KOPT-K1 (cell line): ENCODE results near the gene MCM7.

Experiments used
- H3K27ac ChIP-seq: fragments of 200-600 bp; sonication (generic); 2 replicates; pipeline ENCODE4 v1.5.1; 2016; ENCODE audit warnings: antibody characterized with exemption, mild to moderate bottlenecking, low read depth, low read length; ENCODE audit not compliant: poor library complexity, severe bottlenecking
- H3K36me3 ChIP-seq: fragments of 200-600 bp; sonication (generic); 2 replicates; pipeline ENCODE4 v1.5.1; 2017; ENCODE audit warnings: antibody characterized with exemption, mild to moderate bottlenecking, low read length, moderate library complexity; ENCODE audit not compliant: insufficient read depth
- H3K9me3 ChIP-seq: fragments of 200-600 bp; sonication (generic); 2 replicates; pipeline ENCODE4 v1.5.1; 2017; ENCODE audit warnings: antibody characterized with exemption, low read length, mild to moderate bottlenecking; ENCODE audit not compliant: insufficient read depth, poor library complexity, severe bottlenecking

Gene MCM7

DNA sequence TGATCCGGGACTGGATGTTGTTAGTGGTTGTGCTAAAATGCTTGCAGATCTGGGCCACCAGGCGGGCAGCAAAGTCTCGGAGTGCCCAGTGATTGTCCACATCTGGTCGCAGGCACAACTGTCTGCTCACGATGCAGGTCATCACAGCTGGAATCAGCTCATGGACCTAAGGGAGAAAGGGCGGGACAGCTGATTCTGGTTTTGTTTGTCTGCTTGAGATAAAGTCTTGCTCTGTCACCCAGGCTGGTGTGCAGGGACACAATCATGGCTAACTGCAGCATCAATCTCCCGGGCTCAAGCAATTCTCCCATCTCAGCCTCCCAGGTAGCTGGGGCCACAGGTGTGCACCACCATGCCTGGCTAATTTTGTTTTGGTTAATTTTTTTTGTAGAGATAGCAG, 10.0 kb upstream of the MCM7 start:
- no peaks in the 10 kb centered on the region for H3K9me3 ChIP-seq
- no peak overlapping the region for H3K27ac ChIP-seq
- peaks cover 97% of the 10 kb centered on the region for H3K36me3 ChIP-seq

- H3K27ac ChIP-seq: no peak overlapping the region
- H3K9me3 ChIP-seq: no peaks in the 10 kb centered on the region
- peaks cover 99% of the 10 kb centered on the region for H3K36me3 ChIP-seq
Observed at GRCh38 chr7:100109521-100110163, 8.4 kb upstream of the MCM7 start.

DNA sequence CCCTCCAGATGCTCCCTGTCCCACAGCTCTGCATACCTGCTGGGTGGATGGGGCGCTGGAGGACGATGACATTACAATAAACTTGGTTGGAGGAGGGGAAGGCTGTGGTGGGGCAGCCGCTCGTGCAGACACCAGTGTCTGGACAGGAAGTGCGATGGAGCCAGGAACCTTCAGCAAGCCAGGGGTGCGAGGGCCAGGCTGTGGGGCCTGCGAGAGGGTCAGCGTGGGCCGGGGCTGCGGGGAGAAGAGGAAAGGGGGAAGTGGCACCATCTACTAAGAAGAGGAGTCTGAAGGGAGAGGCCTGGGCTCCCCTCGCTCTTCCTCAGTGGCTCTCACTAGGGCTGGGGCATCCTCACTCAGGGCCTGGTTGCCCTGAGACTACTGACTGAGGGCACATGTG, 6.7 kb upstream of the MCM7 start:
- Histone ChIP-seq H3K9me3 (no peaks in the 10 kb centered on the region), H3K27ac (no peak overlapping the region), H3K36me3 (peaks cover 96% of the 10 kb centered on the region)

- H3K27ac ChIP-seq: no peak overlapping the region
- H3K9me3 ChIP-seq: no peaks in the 10 kb centered on the region
- H3K36me3 ChIP-seq: peaks cover 89% of the 10 kb centered on the region
Observed at GRCh38 chr7:100107125-100107737, 6.0 kb upstream of the MCM7 start.

- H3K36me3 ChIP-seq: peaks cover 83% of the 10 kb centered on the region
- no peaks in the 10 kb centered on the region for H3K9me3 ChIP-seq
- no peak overlapping the region for H3K27ac ChIP-seq
Observed at GRCh38 chr7:100106633-100107032, 5.4 kb upstream of the MCM7 start.

DNA sequence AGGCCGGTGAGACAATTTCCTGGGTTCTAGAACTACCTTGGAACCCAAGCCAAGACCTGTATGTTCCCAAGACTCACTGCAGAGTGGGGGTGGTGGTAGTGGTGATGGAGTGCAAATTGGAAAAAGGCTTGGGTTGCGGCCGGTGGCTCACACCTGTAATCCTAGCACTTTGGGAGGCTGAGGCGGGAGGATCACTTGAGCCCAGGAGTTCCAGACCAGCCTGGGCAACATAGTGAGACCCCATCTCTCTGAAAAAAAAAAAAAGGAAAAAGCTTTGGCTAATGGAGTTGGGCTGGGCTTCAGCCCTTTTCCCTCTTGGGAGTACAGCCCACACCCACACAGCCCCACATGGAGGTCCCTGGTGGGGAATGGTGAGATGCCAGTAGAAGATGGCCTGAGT, 4.3 kb upstream of the MCM7 start:
- Histone ChIP-seq H3K36me3 (peaks cover 72% of the 10 kb centered on the region), H3K27ac (no peak overlapping the region), H3K9me3 (no peaks in the 10 kb centered on the region)

DNA sequence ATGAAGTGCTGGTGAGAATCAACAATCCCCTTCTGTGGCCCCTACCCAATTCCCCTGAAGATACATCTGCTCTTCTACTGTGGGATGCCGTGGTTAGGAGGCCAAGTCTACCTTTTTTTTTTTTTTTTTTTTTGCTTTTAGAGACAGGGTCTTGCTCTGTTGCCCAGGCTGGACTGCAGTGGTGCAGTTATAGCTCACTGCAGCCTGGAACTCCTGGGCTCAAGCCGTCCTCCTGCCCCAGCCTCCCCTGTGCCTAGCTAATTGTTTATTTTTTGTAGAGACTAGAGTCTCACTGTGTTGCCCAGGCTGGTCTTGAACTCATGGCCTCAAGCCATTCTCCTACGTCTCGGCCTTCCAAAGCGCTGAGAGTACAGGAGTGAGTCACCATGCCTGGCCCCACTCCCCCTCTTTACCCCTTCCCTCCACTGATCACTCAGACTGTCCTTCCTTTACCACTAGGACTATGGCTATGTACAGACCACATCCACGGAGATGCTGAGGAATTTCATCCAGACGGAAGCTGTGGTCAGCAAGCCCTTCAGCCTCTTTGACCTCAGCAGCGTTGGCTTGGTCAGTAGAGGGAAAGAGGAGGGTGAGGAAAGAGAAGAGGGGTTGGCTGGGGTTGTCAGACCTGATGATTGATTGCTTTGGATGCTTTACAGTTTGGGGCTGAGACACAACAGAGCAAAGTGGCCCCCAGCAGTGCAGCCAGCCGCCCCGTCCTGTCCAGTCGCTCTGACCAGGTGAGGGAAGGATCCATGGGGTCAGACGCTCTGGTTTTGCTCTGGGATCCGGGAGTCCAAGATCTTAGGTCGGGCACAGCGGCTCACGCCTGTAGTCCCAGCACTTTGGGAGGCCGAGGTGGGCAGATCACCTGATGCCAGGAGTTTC, 2.0 kb upstream of the MCM7 start:
- peaks cover 69% of the 10 kb centered on the region for H3K36me3 ChIP-seq
- no peaks in the 10 kb centered on the region for H3K9me3 ChIP-seq
- peak overlapping the region; percentile 100 for H3K27ac ChIP-seq

DNA sequence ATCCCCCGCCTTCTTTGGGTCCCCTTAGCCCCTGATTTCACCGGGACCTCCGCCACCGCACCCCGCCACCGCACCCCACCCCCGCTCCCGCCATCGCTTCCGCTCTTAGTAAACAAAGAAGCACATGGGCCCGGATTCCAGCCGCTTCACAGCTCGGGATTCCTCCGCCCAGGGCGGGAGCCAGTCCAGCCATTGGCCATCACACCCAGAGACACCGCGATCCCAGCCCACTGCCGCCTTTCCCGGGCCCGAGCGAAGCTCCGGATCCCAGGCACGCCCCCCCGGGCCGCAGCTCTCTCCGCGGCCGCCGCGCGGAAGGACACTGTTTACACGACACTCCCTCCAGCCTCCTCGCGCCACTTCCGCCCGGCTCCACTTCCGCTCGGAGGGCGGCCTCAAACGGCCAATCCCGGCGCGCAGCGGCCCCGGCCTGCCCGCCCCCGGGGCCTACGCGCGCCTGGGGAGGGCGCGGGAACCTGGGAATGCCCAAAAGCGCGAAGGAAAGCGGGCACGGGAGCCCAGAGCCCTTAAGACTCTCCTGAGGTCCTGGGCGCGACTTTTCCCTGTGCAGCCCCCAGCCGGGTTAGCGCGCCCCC, 679 bp downstream of the MCM7 start:
- H3K27ac ChIP-seq: peak overlapping the region; percentile 100

GRCh38 chr7:100099452-100099851, 1.7 kb downstream of the MCM7 start:
- no peaks in the 10 kb centered on the region for H3K9me3 ChIP-seq
- peak overlapping the region; percentile 100 for H3K27ac ChIP-seq
- peaks cover 71% of the 10 kb centered on the region for H3K36me3 ChIP-seq

More for the DNA sequence above, 679 bp downstream of the MCM7 start:
- H3K36me3 ChIP-seq: peaks cover 69% of the 10 kb centered on the region
- H3K9me3 ChIP-seq: no peaks in the 10 kb centered on the region

DNA sequence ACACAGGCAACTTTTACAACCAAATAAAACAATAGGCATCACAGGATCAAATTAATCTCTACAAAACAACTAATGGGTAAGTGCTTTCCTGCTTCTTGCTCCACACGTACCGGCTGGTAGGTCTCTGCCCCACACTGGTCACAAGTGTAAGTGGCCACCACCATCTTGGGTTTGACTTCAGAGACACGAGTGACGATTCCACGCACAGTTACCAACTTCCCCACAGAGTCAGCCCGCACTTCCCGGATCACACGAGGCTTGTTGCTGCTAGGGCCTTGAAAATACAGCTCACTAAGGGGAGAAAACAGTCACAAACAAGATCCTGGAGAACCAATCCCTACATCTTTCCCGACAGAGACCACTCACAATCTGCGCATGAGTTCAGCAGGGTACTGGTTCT, 2.3 kb downstream of the MCM7 start:
- no peaks in the 10 kb centered on the region for H3K9me3 ChIP-seq
- peaks cover 72% of the 10 kb centered on the region for H3K36me3 ChIP-seq
- no peak overlapping the region for H3K27ac ChIP-seq

DNA sequence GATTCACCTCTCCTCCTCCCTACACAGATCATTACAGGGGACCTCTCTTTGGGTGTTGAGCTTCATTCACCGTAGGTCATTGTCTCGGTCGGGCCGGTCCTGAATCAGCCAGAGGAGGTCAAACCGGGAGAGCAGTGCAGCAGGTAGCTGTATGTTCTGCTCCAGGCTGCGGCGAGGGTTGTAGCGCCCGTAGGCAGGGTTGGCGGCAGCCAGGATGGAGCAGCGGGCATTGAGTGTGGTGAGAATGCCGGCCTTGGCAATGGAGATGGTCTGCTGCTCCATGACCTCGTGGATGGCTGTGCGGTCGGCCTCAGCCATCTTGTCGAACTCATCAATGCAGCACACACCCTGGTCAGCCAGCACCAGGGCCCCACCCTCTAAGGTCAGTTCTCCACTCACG, 5.5 kb downstream of the MCM7 start:
- Histone ChIP-seq H3K36me3 (peaks cover 95% of the 10 kb centered on the region), H3K27ac (no peak overlapping the region), H3K9me3 (no peaks in the 10 kb centered on the region)

- Histone ChIP-seq H3K9me3 (no peaks in the 10 kb centered on the region), H3K36me3 (peaks cover 99% of the 10 kb centered on the region), H3K27ac (no peak overlapping the region)
Observed at GRCh38 chr7:100095289-100095688, 5.9 kb downstream of the MCM7 start.

DNA sequence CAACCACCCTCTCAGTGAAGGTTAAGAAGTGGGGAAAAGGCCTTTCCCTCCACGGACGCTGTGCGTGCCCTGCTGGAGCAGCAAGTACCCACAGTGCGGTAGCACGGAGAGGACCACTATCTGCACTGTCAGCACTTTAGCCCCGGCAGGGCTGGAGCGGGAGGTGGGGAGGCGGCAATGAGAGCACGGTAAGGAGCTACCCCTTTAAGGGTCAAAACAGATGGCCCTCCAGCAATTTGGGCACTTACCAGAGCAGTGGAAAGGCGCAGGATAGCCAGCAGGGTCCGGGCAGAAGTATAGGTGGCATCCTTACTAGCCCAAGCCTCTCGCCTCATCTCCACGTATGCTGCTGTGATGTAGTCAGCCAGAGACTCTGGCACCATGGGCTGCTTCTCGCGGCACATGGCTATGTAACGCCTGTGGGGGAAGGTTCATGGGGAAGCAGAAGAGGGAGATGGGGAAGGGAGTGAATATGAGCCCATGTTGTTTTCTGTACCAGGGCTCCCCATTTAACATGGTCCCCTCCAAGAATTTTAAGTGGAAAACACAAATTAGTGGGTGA, 7.2 kb downstream of the MCM7 start:
- Histone ChIP-seq H3K27ac (no peak overlapping the region), H3K36me3 (peaks cover 87% of the 10 kb centered on the region), H3K9me3 (no peaks in the 10 kb centered on the region)

DNA sequence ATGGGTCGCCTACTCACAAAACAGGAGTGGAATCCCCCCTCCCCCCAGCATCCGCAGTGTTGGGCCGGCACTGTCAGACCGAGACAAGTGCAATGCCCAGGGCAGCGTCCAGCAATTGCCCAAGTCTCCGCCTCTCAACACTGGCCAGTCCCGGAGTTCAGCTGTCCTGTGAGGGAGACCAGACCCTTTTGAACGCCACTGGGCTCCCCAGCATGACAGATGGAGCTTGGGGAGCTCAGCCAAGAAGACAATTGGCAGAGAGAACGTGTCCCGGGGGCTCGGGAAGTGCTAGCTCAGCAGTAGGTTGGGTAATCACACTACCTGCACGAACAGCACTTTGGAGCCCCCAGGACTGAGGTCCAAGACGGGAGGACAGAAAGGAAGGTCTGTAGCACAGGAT, 7.7 kb downstream of the MCM7 start:
- H3K36me3 ChIP-seq: peaks cover 82% of the 10 kb centered on the region

GRCh38 chr7:100093054-100093453, 8.1 kb downstream of the MCM7 start:
- H3K27ac ChIP-seq: no peak overlapping the region
- peaks cover 78% of the 10 kb centered on the region for H3K36me3 ChIP-seq
- H3K9me3 ChIP-seq: no peaks in the 10 kb centered on the region

More for the DNA sequence above, 7.7 kb downstream of the MCM7 start:
- Histone ChIP-seq H3K27ac (no peak overlapping the region), H3K9me3 (no peaks in the 10 kb centered on the region)
